Upper lobe of right lung (tissue), 1 donor: ENCODE results near the gene RREB1. TPM values are rescaled to one million over a fixed set of nuclear protein-coding genes. Genes with fewer than 3 reads are reported as not detected.

Experiments
- ATAC-seq: fragments of 200-7000 bp; cut with Tn5 transposase; one replicate; pipeline ENCODE4 v1.9.1; 2020; ENCODE audit warnings: mild to moderate bottlenecking, moderate library complexity
- DNase-seq: peaks from one replicate; pipeline ENCODE4 v3.0.0-alpha.2; 2020
- H3K27ac ChIP-seq: fragments of 200-600 bp; one replicate; pipeline ENCODE4 v1.8.0; 2022
- H3K27me3 ChIP-seq: fragments of 200-600 bp; one replicate; pipeline ENCODE4 v1.8.0; 2022; ENCODE audit warnings: mild to moderate bottlenecking
- H3K36me3 ChIP-seq: fragments of 200-600 bp; one replicate; pipeline ENCODE4 v1.8.0; 2022
- H3K4me1 ChIP-seq: fragments of 200-600 bp; one replicate; pipeline ENCODE4 v1.8.0; 2022
- H3K4me3 ChIP-seq: fragments of 200-600 bp; one replicate; pipeline ENCODE4 v1.8.0; 2022; ENCODE audit warnings: mild to moderate bottlenecking
- H3K9me3 ChIP-seq: fragments of 200-600 bp; one replicate; pipeline ENCODE4 v1.8.0; 2022
- CTCF ChIP-seq: fragments of 200-600 bp; IDR thresholded peaks from one replicate; pipeline ENCODE4 v1.8.0; 2022; ENCODE audit warnings: antibody characterized with exemption
- intact Hi-C: fragments of 100-400 bp; cut with DNase I; formaldehyde crosslinking; loops from one replicate; pipeline ENCODE4 v1.11.0; 2022
- total RNA-seq: library from RNA; stranded (reverse); fragmentation: NEBNext Ultra II Directional; extraction: Animal tissue kit (Norgen Biotek cat#: 25700); gene quantifications from one replicate; pipeline ENCODE4 v1.2.1, GENCODE V29; 2021
- donor health status: DM: no; HTN: yes; CAD: no; lungs with severe emphysema.

The RREB1 gene
- total RNA-seq, 1 donor from 2014 or later, result 60.2 TPM

GRCh38 chr6:7252390-7252789 lies 144.6 kb downstream of the RREB1 start:
- intact Hi-C loops, result no loop called here
- Histone ChIP-seq H3K27ac (no peak overlapping the region), H3K36me3 (peaks cover 44% of the 10 kb centered on the region), H3K9me3 (no peaks in the 10 kb centered on the region), H3K4me1 (peaks cover 5% of the 10 kb centered on the region), H3K4me3 (no peak overlapping the region), H3K27me3 (no peaks in the 10 kb centered on the region)
- TF ChIP-seq CTCF, result no peak
- no peak for DNase-seq
- peak; percentile 38 for ATAC-seq

- Histone ChIP-seq H3K27ac (peak overlapping the region; percentile 56), H3K4me3 (no peak overlapping the region), H3K36me3 (peaks cover 16% of the 10 kb centered on the region), H3K4me1 (peaks cover 5% of the 10 kb centered on the region), H3K27me3 (no peaks in the 10 kb centered on the region), H3K9me3 (no peaks in the 10 kb centered on the region)
- DNase-seq, result no peak
- ATAC-seq, result peak; percentile 65
- no peak for TF ChIP-seq CTCF
- intact Hi-C loops, result no loop called here
These were observed 147.4 kb downstream of the RREB1 start for GRCh38 chr6:7254980-7255835.

GRCh38 chr6:7255918-7256317 lies 148.2 kb downstream of the RREB1 start:
- Histone ChIP-seq H3K9me3 (no peaks in the 10 kb centered on the region), H3K27me3 (no peaks in the 10 kb centered on the region), H3K27ac (no peak overlapping the region), H3K4me1 (peaks cover 11% of the 10 kb centered on the region), H3K4me3 (no peak overlapping the region), H3K36me3 (peaks cover 9% of the 10 kb centered on the region)
- TF ChIP-seq CTCF, result no peak
- ATAC-seq, result no peak
- intact Hi-C loops, result no loop called here
- DNase-seq, result no peak

GRCh38 chr6:7256785-7257184 lies 149.0 kb downstream of the RREB1 start:
- Histone ChIP-seq H3K36me3 (peaks cover 2% of the 10 kb centered on the region), H3K27ac (no peak overlapping the region), H3K4me1 (peaks cover 12% of the 10 kb centered on the region), H3K27me3 (no peaks in the 10 kb centered on the region), H3K4me3 (no peak overlapping the region), H3K9me3 (no peaks in the 10 kb centered on the region)
- DNase-seq (no peak), ATAC-seq (no peak)
- intact Hi-C loops, result no loop called here
- no peak for TF ChIP-seq CTCF

- intact Hi-C loops, result no loop called here
- Histone ChIP-seq H3K4me1 (peaks cover 12% of the 10 kb centered on the region), H3K36me3 (no peaks in the 10 kb centered on the region), H3K27ac (no peak overlapping the region), H3K9me3 (no peaks in the 10 kb centered on the region), H3K27me3 (no peaks in the 10 kb centered on the region), H3K4me3 (no peak overlapping the region)
- ATAC-seq (no peak), DNase-seq (no peak)
- no peak for TF ChIP-seq CTCF
These were observed 149.9 kb downstream of the RREB1 start for GRCh38 chr6:7257521-7258230.
